ENCODE data around the gene CACHD1. TPM values are rescaled to one million over a fixed set of nuclear protein-coding genes. Genes with fewer than 3 reads are reported as not detected.

Gene CACHD1
- total RNA-seq, 1 donor from 2014 or later = 32.0 TPM

- H3K4me3 ChIP-seq = no peak overlapping the region
- H3K27me3 ChIP-seq (ENCODE audit: low read depth) = no peaks in the 10 kb centered on the region
- no peak for TF ChIP-seq CTCF (IDR thresholded peaks at IDR 0.05)
- no peak for ATAC-seq
- H3K9me3 ChIP-seq = no peaks in the 10 kb centered on the region
- H3K4me1 ChIP-seq = no peaks in the 10 kb centered on the region
- H3K36me3 ChIP-seq = no peaks in the 10 kb centered on the region
- intact Hi-C loops (cut with DNase I) = no loop called here
- no peak overlapping the region for H3K27ac ChIP-seq
- no peak for DNase-seq
Measured at GRCh38 chr1:64703600-64703999, 233.7 kb downstream of the CACHD1 start.

GRCh38 chr1:64705591-64705990, 235.7 kb downstream of the CACHD1 start:
- no peak for TF ChIP-seq CTCF (IDR thresholded peaks at IDR 0.05)
- intact Hi-C loops (cut with DNase I) = no loop called here
- no peaks in the 10 kb centered on the region for H3K36me3 ChIP-seq
- DNase-seq (no peak), ATAC-seq (no peak)
- no peaks in the 10 kb centered on the region for H3K9me3 ChIP-seq
- no peak overlapping the region for H3K4me3 ChIP-seq
- no peaks in the 10 kb centered on the region for H3K27me3 ChIP-seq (ENCODE audit: low read depth)
- H3K4me1 ChIP-seq = no peaks in the 10 kb centered on the region
- no peak overlapping the region for H3K27ac ChIP-seq

GRCh38 chr1:64711266-64711665, 241.3 kb downstream of the CACHD1 start:
- no peaks in the 10 kb centered on the region for H3K9me3 ChIP-seq
- no peak overlapping the region for H3K4me3 ChIP-seq
- no peak for ATAC-seq
- no peak overlapping the region for H3K27ac ChIP-seq
- no peak for DNase-seq
- H3K27me3 ChIP-seq (ENCODE audit: low read depth) = no peaks in the 10 kb centered on the region
- H3K4me1 ChIP-seq = no peaks in the 10 kb centered on the region
- H3K36me3 ChIP-seq = no peaks in the 10 kb centered on the region
- TF ChIP-seq CTCF (IDR thresholded peaks at IDR 0.05) = no peak
- intact Hi-C loops (cut with DNase I) = no loop called here

DNA sequence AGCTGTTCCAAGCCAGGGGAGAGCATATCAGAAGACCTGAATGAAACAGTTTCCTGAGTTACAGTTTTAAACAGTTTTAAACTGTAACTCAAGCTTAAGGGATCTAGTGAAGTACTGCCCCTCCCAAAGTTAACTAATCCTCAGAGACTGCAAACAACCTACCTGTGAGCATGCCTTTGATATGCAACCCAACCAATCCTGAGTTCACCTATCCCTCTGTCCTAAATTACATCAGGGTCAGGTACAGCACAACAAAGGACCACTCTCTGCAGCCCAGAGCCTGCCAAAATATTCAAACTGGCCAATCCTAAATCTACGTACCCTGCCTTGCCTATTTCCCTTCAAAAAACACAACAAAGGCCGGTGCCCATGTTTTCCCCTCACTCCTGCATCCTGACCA, 242.1 kb downstream of the CACHD1 start:
- DNase-seq = no peak
- Histone ChIP-seq H3K36me3 (no peaks in the 10 kb centered on the region), H3K9me3 (no peaks in the 10 kb centered on the region), H3K27ac (no peak overlapping the region), H3K27me3 (ENCODE audit: low read depth) (no peaks in the 10 kb centered on the region), H3K4me1 (no peaks in the 10 kb centered on the region), H3K4me3 (no peak overlapping the region)
- intact Hi-C loops (cut with DNase I) = no loop called here
- TF ChIP-seq CTCF (IDR thresholded peaks at IDR 0.05) = no peak
- ATAC-seq = no peak

GRCh38 chr1:64715186-64715585, 245.3 kb downstream of the CACHD1 start:
- H3K27me3 ChIP-seq (ENCODE audit: low read depth) = no peaks in the 10 kb centered on the region
- DNase-seq (no peak), ATAC-seq (no peak)
- H3K4me1 ChIP-seq = no peaks in the 10 kb centered on the region
- no peak overlapping the region for H3K4me3 ChIP-seq
- intact Hi-C loops (cut with DNase I) = no loop called here
- no peak overlapping the region for H3K27ac ChIP-seq
- no peaks in the 10 kb centered on the region for H3K9me3 ChIP-seq
- no peak for TF ChIP-seq CTCF (IDR thresholded peaks at IDR 0.05)
- no peaks in the 10 kb centered on the region for H3K36me3 ChIP-seq

GRCh38 chr1:64721135-64721534, 251.2 kb downstream of the CACHD1 start:
- H3K36me3 ChIP-seq = no peaks in the 10 kb centered on the region
- no peaks in the 10 kb centered on the region for H3K4me1 ChIP-seq
- H3K9me3 ChIP-seq = no peaks in the 10 kb centered on the region
- no peaks in the 10 kb centered on the region for H3K27me3 ChIP-seq (ENCODE audit: low read depth)
- H3K27ac ChIP-seq = no peak overlapping the region
- no peak overlapping the region for H3K4me3 ChIP-seq
- ATAC-seq = no peak
- intact Hi-C loops (cut with DNase I) = no loop called here
- DNase-seq = no peak
- TF ChIP-seq CTCF (IDR thresholded peaks at IDR 0.05) = no peak
